ENCODE data around the gene RAD52.

Gene RAD52

GRCh38 chr12:912466-913235 lies 36.8 kb downstream of the RAD52 start:
- DNase-seq: no peak

- DNase-seq: no peak
Measured at GRCh38 chr12:911191-911826, 38.2 kb downstream of the RAD52 start.

- DNase-seq: no peak
Measured at GRCh38 chr12:910416-910815, 39.1 kb downstream of the RAD52 start.

GRCh38 chr12:909861-910260 lies 39.6 kb downstream of the RAD52 start:
- no peak for DNase-seq

- no peak for DNase-seq
Measured at GRCh38 chr12:907413-908185, 41.9 kb downstream of the RAD52 start.

- no peak for DNase-seq
Measured at GRCh38 chr12:906062-906585, 43.4 kb downstream of the RAD52 start.

- no peak for DNase-seq
Measured at GRCh38 chr12:905261-906031, 44.0 kb downstream of the RAD52 start.

- DNase-seq: no peak
Measured at GRCh38 chr12:904010-904414, 45.5 kb downstream of the RAD52 start.

- no peak for DNase-seq
Measured at GRCh38 chr12:903055-903454, 46.4 kb downstream of the RAD52 start.

GRCh38 chr12:902581-902980 lies 46.9 kb downstream of the RAD52 start:
- DNase-seq: no peak

- no peak for DNase-seq
Measured at GRCh38 chr12:897386-897785, 52.1 kb downstream of the RAD52 start.

- DNase-seq: no peak
Measured at GRCh38 chr12:896031-896430, 53.5 kb downstream of the RAD52 start.

GRCh38 chr12:894226-894625 lies 55.3 kb downstream of the RAD52 start:
- DNase-seq: no peak

GRCh38 chr12:886206-886605 lies 63.3 kb downstream of the RAD52 start:
- DNase-seq: no peak

GRCh38 chr12:885701-886100 lies 63.8 kb downstream of the RAD52 start:
- no peak for DNase-seq

- DNase-seq: no peak
Measured at GRCh38 chr12:884746-885414, 64.6 kb downstream of the RAD52 start.

GRCh38 chr12:880656-881055 lies 68.8 kb downstream of the RAD52 start:
- DNase-seq: no peak

GRCh38 chr12:879641-880040 lies 69.9 kb downstream of the RAD52 start:
- DNase-seq: no peak

- no peak for DNase-seq
Measured at GRCh38 chr12:873954-874353, 75.5 kb downstream of the RAD52 start.

GRCh38 chr12:870378-870777 lies 79.1 kb downstream of the RAD52 start:
- no peak for DNase-seq

- DNase-seq: no peak
Measured at GRCh38 chr12:868722-869121, 80.8 kb downstream of the RAD52 start.

GRCh38 chr12:867905-868304 lies 81.6 kb downstream of the RAD52 start:
- DNase-seq: no peak

Data from activated gamma-delta T cell treated with Interleukin-2 at 50 U/mL for 16 hours (primary cell).